H9 (cell line): ENCODE data around the gene WDR5. TPM values are rescaled to one million over a fixed set of nuclear protein-coding genes. Genes with fewer than 3 reads are reported as not detected.

Source experiments
- DNase-seq: peaks from one replicate; pipeline ENCODE4 v3.0.0-alpha.2; 2017
- H2AFZ ChIP-seq: one replicate; pipeline ENCODE4 v1.6.1; 2013; ENCODE audit warnings: mild to moderate bottlenecking, low read length, control low read depth, moderate library complexity
- H2AK5ac ChIP-seq: 2 replicates; pipeline ENCODE4 v1.6.1; 2013; ENCODE audit warnings: low read length, control low read depth, mixed read lengths; ENCODE audit not compliant: insufficient read length
- H2BK120ac ChIP-seq: one replicate; pipeline ENCODE4 v1.6.1; 2013; ENCODE audit warnings: low read depth, mild to moderate bottlenecking, low read length, control low read depth, inconsistent platforms; ENCODE audit not compliant: poor library complexity, severe bottlenecking
- H2BK12ac ChIP-seq: 2 replicates; pipeline ENCODE4 v1.6.1; 2013; ENCODE audit warnings: low read length, control low read depth, mixed read lengths, low read depth; ENCODE audit not compliant: insufficient read length
- H2BK15ac ChIP-seq: 2 replicates; pipeline ENCODE4 v1.6.1; 2013; ENCODE audit warnings: low read depth, low read length, control low read depth
- H2BK20ac ChIP-seq: one replicate; pipeline ENCODE4 v1.6.1; 2013; ENCODE audit warnings: low read depth, mild to moderate bottlenecking, low read length, control low read depth, inconsistent platforms; ENCODE audit not compliant: poor library complexity, severe bottlenecking
- H2BK5ac ChIP-seq: 2 replicates; pipeline ENCODE4 v1.6.1; 2013; ENCODE audit warnings: low read length, control low read depth, mixed read lengths; ENCODE audit not compliant: insufficient read length
- H3K14ac ChIP-seq: 2 replicates; pipeline ENCODE4 v1.6.1; 2013; ENCODE audit warnings: low read length, control low read depth; ENCODE audit not compliant: insufficient read depth
- H3K18ac ChIP-seq: 2 replicates; pipeline ENCODE4 v1.6.1; 2013; ENCODE audit warnings: low read depth, mild to moderate bottlenecking, mixed read lengths, low read length, control low read depth; ENCODE audit not compliant: insufficient read length
- H3K23ac ChIP-seq: 2 replicates; pipeline ENCODE4 v1.6.1; 2013; ENCODE audit warnings: low read length, control low read depth, mixed read lengths, low read depth; ENCODE audit not compliant: insufficient read length
- H3K23me2 ChIP-seq: 2 replicates; pipeline ENCODE4 v1.6.1; 2013; ENCODE audit warnings: low read depth, mild to moderate bottlenecking, mixed read lengths, low read length, control low read depth; ENCODE audit not compliant: insufficient read length, poor library complexity, severe bottlenecking
- H3K27ac ChIP-seq: 2 replicates; pipeline ENCODE4 v1.5.1; 2013; ENCODE audit warnings: low read length, control low read depth, mixed read lengths, low read depth; ENCODE audit not compliant: insufficient read length
- H3K27me3 ChIP-seq: 2 replicates; pipeline ENCODE4 v1.6.1; 2013; ENCODE audit warnings: low read length, control low read depth, inconsistent platforms; ENCODE audit not compliant: insufficient read depth
- H3K4ac ChIP-seq: 2 replicates; pipeline ENCODE4 v1.6.1; 2013; ENCODE audit warnings: low read depth, mild to moderate bottlenecking, control low read depth, inconsistent platforms, low read length, moderate library complexity
- H3K4me1 ChIP-seq: 2 replicates; pipeline ENCODE4 v1.6.1; 2013; ENCODE audit warnings: low read length, control low read depth, inconsistent platforms; ENCODE audit not compliant: insufficient read depth
- H3K4me2 ChIP-seq: 2 replicates; pipeline ENCODE4 v1.6.1; 2013; ENCODE audit warnings: low read length, control low read depth, mixed read lengths; ENCODE audit not compliant: insufficient read length, insufficient read depth
- H3K56ac ChIP-seq: 2 replicates; pipeline ENCODE4 v1.6.1; 2013; ENCODE audit warnings: low read depth, mild to moderate bottlenecking, mixed read lengths, low read length, control low read depth; ENCODE audit not compliant: insufficient read length
- H3K79me1 ChIP-seq: 2 replicates; pipeline ENCODE4 v1.6.1; 2013; ENCODE audit warnings: low read depth, mild to moderate bottlenecking, moderate library complexity, low read length, control low read depth, inconsistent platforms; ENCODE audit not compliant: insufficient read depth, poor library complexity, severe bottlenecking
- H3K79me2 ChIP-seq: 2 replicates; pipeline ENCODE4 v1.6.1; 2013; ENCODE audit warnings: low read length, control low read depth, inconsistent platforms; ENCODE audit not compliant: insufficient read depth
- H3K9ac ChIP-seq: 2 replicates; pipeline ENCODE4 v1.6.1; 2013; ENCODE audit warnings: low read length, control low read depth, mixed read lengths; ENCODE audit not compliant: insufficient read length; ENCODE audit errors: extremely low read depth
- H3K9me3 ChIP-seq: one replicate; pipeline ENCODE4 v1.6.1; 2013; ENCODE audit warnings: low read depth, low read length, inconsistent platforms; ENCODE audit not compliant: control insufficient read depth
- H3T11ph ChIP-seq: one replicate; pipeline ENCODE4 v1.6.1; 2013; ENCODE audit warnings: mild to moderate bottlenecking, low read length, control low read depth, inconsistent platforms
- H4K20me1 ChIP-seq: one replicate; pipeline ENCODE4 v1.6.1; 2013; ENCODE audit not compliant: control insufficient read depth, insufficient read length, insufficient read depth
- H4K5ac ChIP-seq: 2 replicates; pipeline ENCODE4 v1.6.1; 2013; ENCODE audit warnings: low read depth, mild to moderate bottlenecking, mixed read lengths, low read length, control low read depth; ENCODE audit not compliant: insufficient read length
- H4K8ac ChIP-seq: replicated peaks from 2 replicates; pipeline ENCODE4 v1.6.1; 2013; ENCODE audit warnings: low read length, control low read depth, mixed read lengths, low read depth; ENCODE audit not compliant: insufficient read length
- H4K91ac ChIP-seq: 2 replicates; pipeline ENCODE4 v1.6.1; 2013; ENCODE audit warnings: low read depth, mild to moderate bottlenecking, moderate library complexity, mixed read lengths, low read length, control low read depth; ENCODE audit not compliant: insufficient read length
- H3K27ac Mint-ChIP-seq, 3 experiments: 2 replicates in 2 of 3; 3 replicates in 1 of 3; pipeline ENCODE4 v1.8.0; 2020 to 2021; ENCODE audit warnings: mixed read lengths in 3 of 3, mild to moderate bottlenecking in 1 of 3, moderate library complexity in 1 of 3
- H3K27me3 Mint-ChIP-seq: 2 replicates; pipeline ENCODE4 v1.8.0; 2021; ENCODE audit warnings: low read depth, mild to moderate bottlenecking, moderate library complexity, mixed read lengths
- H3K36me3 Mint-ChIP-seq, 3 experiments: 2 replicates in 2 of 3; 3 replicates in 1 of 3; pipeline ENCODE4 v1.8.0; 2020 to 2021; ENCODE audit warnings: low read depth in 3 of 3, mixed read lengths in 3 of 3; ENCODE audit not compliant: insufficient read depth in 1 of 3
- H3K4me1 Mint-ChIP-seq, 2 experiments: 2 replicates each; pipeline ENCODE4 v1.8.0; 2020; ENCODE audit warnings: mixed read lengths in 2 of 2
- H3K4me3 Mint-ChIP-seq, 2 experiments: 2 replicates in 1 of 2; 3 replicates in 1 of 2; pipeline ENCODE4 v1.8.0; 2020 to 2021; ENCODE audit warnings: mild to moderate bottlenecking in 2 of 2, mixed read lengths in 2 of 2, moderate library complexity in 1 of 2
- H3K9me3 Mint-ChIP-seq, 2 experiments: 2 replicates in 1 of 2; 3 replicates in 1 of 2; pipeline ENCODE4 v1.8.0; 2020; ENCODE audit warnings: mild to moderate bottlenecking in 2 of 2, mixed read lengths in 2 of 2, moderate library complexity in 1 of 2
- WGBS: extraction: QIAGEN DNeasy Blood & Tissue Kit; methylation state at CpG from one replicate; pipeline ENCODE4 v1.1.7; 2013; ENCODE audit warnings: missing lambda C conversion rate, low lambda C conversion rate, mixed read lengths; ENCODE audit not compliant: insufficient read length; ENCODE audit errors: extremely low coverage; 5-methylcytosine and 5-hydroxymethylcytosine counted together
- long read RNA-seq: library from polyadenylated mRNA; unstranded; transcript quantifications from one replicate; pipeline ENCODE4 v2.0.0, GENCODE V29; 2020
- total RNA-seq: library from RNA; stranded (reverse); gene quantifications from 2 replicates; pipeline ENCODE4 v1.2.1, GENCODE V29; 2021
- TF ChIP-seq, protein P1 (sequence below): fragments of 200-600 bp; sonication (generic); conservative IDR thresholded peaks from 3 replicates; pipeline ENCODE4 v1.8.0; 2021; ENCODE audit warnings: antibody characterized with exemption, mild to moderate bottlenecking

WDR5 gene
- 72.3 and 74.0 TPM in 2 replicates for total RNA-seq
- long read RNA-seq, transcript WDR5-201 (14 exons, 3,151 nt): major isoform, 176 of 212 reads
- long read RNA-seq, partial matches to known transcripts: 9 of 212 reads
- long read RNA-seq, other reads (novel, unspliced or antisense): 26 of 212 reads

DNA sequence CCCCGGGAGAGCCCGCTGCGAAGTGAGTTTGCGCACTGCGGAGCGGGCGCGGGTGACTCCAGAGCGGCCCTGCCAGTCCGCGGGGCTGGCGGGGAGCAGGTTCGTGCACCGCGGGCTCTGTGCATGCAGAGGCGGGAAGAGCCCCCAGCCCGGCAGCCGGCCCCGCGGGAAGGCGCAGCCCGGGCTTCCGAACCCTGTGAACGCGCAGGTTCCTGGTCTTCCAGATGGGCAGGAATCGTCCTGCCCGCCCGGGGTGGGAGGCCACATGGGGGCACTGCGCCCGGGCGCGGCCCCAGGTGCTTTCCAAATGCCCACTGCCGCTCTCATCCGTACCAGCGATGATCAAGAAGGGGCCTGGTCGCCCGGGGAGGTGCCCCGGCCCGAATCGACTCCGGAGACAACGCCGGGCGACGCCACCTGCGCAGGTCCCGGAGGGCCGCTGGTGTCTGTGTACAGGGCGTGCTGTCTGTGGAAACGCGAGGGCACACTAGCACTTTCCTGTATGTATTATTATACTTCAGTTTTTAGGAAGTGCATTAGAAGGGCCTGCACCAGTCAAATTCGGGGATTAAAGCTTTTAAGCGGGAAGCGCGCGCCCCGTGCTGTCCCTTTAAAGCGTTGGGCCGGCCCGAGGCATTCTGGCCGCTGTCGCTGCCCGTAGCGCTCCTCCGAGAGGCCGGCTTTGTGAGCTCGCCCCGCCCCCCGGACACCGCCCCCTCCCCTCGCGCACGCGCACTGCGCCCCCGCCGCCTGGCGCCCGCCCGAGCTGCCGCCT, at the start of gene WDR5:
WDR5 (plus strand) TSS at position 740 of the 775 bp plus-strand sequence. CDS start 3,796 bp downstream, outside the sequence.
- peaks cover 11% of the 10 kb centered on the region for H3K23me2 ChIP-seq
- H3K56ac ChIP-seq: no peak within 1 kb of the TSS
- H3K4ac ChIP-seq: no peak within 1 kb of the TSS
- H2BK20ac ChIP-seq: no peak within 1 kb of the TSS
- peak; percentile 91 for DNase-seq
- no peak within 1 kb of the TSS for H2BK5ac ChIP-seq
- H4K8ac ChIP-seq: no peak within 1 kb of the TSS
- H3K4me1 ChIP-seq: peaks cover 7% of the 10 kb centered on the region; the same call in 1 of the 2 replicates
- no CpG with 5 or more reads among the region's 81 CpGs for WGBS
- Mint-ChIP-seq H3K27me3 (no peaks in the 10 kb centered on the region), H3K4me3 (peak within 1 kb of the TSS; percentile 90 to 97), H3K27ac (peak within 1 kb of the TSS; percentile 66 to 94 (median 89); a peak in 6 of 7 replicates), H3K4me1 (peaks cover 33 to 50% of the 10 kb centered on the region in 2 experiments), H3K36me3 (peaks cover 13 to 24% (median 18%) of the 10 kb centered on the region in 3 experiments; a peak in 6 of 7 replicates), H3K9me3 (no peaks in the 10 kb centered on the region)
- H3K14ac ChIP-seq: peak within 1 kb of the TSS; percentile 92
- no peak within 1 kb of the TSS for H3K27ac ChIP-seq
- H3K79me1 ChIP-seq: peaks cover 7% of the 10 kb centered on the region
- peak within 1 kb of the TSS; percentile 75 for H3K9ac ChIP-seq
- H2AFZ ChIP-seq: no peak within 1 kb of the TSS
- no peak within 1 kb of the TSS for H2BK120ac ChIP-seq
- H4K5ac ChIP-seq: no peak within 1 kb of the TSS
- H3K23ac ChIP-seq: no peak within 1 kb of the TSS
- peaks cover 6% of the 10 kb centered on the region for H4K20me1 ChIP-seq
- peak within 1 kb of the TSS; percentile 61 for H3K4me2 ChIP-seq
- no peaks in the 10 kb centered on the region for H3K27me3 ChIP-seq
- TF ChIP-seq, protein P1, sequence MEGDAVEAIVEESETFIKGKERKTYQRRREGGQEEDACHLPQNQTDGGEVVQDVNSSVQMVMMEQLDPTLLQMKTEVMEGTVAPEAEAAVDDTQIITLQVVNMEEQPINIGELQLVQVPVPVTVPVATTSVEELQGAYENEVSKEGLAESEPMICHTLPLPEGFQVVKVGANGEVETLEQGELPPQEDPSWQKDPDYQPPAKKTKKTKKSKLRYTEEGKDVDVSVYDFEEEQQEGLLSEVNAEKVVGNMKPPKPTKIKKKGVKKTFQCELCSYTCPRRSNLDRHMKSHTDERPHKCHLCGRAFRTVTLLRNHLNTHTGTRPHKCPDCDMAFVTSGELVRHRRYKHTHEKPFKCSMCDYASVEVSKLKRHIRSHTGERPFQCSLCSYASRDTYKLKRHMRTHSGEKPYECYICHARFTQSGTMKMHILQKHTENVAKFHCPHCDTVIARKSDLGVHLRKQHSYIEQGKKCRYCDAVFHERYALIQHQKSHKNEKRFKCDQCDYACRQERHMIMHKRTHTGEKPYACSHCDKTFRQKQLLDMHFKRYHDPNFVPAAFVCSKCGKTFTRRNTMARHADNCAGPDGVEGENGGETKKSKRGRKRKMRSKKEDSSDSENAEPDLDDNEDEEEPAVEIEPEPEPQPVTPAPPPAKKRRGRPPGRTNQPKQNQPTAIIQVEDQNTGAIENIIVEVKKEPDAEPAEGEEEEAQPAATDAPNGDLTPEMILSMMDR: peak; percentile 34; the same call in 2 of the 3 replicates
- no peak within 1 kb of the TSS for H2BK12ac ChIP-seq
- H3K79me2 ChIP-seq: peaks cover 29% of the 10 kb centered on the region; the same call in 1 of the 2 replicates
- H4K91ac ChIP-seq: no peak within 1 kb of the TSS
- no peak within 1 kb of the TSS for H2AK5ac ChIP-seq
- H3T11ph ChIP-seq: no peak within 1 kb of the TSS
- peak within 1 kb of the TSS; percentile 43 for H3K18ac ChIP-seq
- H2BK15ac ChIP-seq: no peak within 1 kb of the TSS
- no peaks in the 10 kb centered on the region for H3K9me3 ChIP-seq
